ENCODE results near the gene GRIP2.

DNA sequence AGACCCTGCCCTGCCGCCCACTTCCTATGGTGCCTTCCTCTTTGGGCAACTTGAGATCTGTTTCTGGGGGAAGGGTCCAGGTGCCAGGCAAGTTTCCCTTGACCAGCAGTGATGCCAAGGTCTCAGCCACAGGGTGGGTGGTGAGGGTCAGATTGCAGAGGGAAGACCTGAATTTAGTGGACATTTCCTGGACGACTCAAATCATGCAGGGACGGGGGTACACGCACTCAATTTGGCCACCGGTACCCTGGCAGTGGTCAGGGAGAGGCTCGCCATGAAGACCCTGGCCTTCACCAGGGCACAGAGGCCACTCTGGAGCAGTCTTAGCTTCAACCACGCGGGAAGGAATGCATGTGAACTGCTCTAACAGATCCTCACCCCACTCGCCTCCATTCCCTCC, 1.5 kb upstream of the GRIP2 start:
- TF ChIP-seq POLR2AphosphoS5 (IDR thresholded peaks at IDR 0.05), result no peak
- TF ChIP-seq, protein P1, sequence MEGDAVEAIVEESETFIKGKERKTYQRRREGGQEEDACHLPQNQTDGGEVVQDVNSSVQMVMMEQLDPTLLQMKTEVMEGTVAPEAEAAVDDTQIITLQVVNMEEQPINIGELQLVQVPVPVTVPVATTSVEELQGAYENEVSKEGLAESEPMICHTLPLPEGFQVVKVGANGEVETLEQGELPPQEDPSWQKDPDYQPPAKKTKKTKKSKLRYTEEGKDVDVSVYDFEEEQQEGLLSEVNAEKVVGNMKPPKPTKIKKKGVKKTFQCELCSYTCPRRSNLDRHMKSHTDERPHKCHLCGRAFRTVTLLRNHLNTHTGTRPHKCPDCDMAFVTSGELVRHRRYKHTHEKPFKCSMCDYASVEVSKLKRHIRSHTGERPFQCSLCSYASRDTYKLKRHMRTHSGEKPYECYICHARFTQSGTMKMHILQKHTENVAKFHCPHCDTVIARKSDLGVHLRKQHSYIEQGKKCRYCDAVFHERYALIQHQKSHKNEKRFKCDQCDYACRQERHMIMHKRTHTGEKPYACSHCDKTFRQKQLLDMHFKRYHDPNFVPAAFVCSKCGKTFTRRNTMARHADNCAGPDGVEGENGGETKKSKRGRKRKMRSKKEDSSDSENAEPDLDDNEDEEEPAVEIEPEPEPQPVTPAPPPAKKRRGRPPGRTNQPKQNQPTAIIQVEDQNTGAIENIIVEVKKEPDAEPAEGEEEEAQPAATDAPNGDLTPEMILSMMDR (IDR thresholded peaks at IDR 0.05; ENCODE audit: poor library complexity, severe bottlenecking), result no peak
- TF ChIP-seq, protein P2, sequence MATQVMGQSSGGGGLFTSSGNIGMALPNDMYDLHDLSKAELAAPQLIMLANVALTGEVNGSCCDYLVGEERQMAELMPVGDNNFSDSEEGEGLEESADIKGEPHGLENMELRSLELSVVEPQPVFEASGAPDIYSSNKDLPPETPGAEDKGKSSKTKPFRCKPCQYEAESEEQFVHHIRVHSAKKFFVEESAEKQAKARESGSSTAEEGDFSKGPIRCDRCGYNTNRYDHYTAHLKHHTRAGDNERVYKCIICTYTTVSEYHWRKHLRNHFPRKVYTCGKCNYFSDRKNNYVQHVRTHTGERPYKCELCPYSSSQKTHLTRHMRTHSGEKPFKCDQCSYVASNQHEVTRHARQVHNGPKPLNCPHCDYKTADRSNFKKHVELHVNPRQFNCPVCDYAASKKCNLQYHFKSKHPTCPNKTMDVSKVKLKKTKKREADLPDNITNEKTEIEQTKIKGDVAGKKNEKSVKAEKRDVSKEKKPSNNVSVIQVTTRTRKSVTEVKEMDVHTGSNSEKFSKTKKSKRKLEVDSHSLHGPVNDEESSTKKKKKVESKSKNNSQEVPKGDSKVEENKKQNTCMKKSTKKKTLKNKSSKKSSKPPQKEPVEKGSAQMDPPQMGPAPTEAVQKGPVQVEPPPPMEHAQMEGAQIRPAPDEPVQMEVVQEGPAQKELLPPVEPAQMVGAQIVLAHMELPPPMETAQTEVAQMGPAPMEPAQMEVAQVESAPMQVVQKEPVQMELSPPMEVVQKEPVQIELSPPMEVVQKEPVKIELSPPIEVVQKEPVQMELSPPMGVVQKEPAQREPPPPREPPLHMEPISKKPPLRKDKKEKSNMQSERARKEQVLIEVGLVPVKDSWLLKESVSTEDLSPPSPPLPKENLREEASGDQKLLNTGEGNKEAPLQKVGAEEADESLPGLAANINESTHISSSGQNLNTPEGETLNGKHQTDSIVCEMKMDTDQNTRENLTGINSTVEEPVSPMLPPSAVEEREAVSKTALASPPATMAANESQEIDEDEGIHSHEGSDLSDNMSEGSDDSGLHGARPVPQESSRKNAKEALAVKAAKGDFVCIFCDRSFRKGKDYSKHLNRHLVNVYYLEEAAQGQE (IDR thresholded peaks at IDR 0.05; ENCODE audit: borderline replicate concordance), result no peak
- no peak for TF ChIP-seq RAD21 (conservative IDR thresholded peaks at IDR 0.05)
- TF ChIP-seq EP300 (conservative IDR thresholded peaks at IDR 0.05; ENCODE audit: poor library complexity, severe bottlenecking), result no peak
- TF ChIP-seq TAF1 (IDR thresholded peaks at IDR 0.05; ENCODE audit: low read depth), result no peak
- no peak for TF ChIP-seq MXI1 (conservative IDR thresholded peaks at IDR 0.05; ENCODE audit: poor library complexity, severe bottlenecking)
- no peak for TF ChIP-seq EZH2 (IDR thresholded peaks at IDR 0.05; ENCODE audit: borderline replicate concordance, insufficient read depth, low read length, poor library complexity, severe bottlenecking)
